K562 (cell line): ENCODE results near the gene CS. TPM values are rescaled to one million over a fixed set of nuclear protein-coding genes. Genes with fewer than 3 reads are reported as not detected.

Experiments used
- ARNT ChIP-seq, 2 experiments: fragments of 450-650 bp; IDR thresholded peaks; 2 replicates each; pipeline ENCODE4 v1.6.1; 2016; ENCODE audit warnings: mild to moderate bottlenecking in 1 of 2
- BRCA1 ChIP-seq, 2 experiments: fragments of 450-650 bp in 1 of 2; sonication (generic) in 1 of 2; formaldehyde crosslinking in 1 of 2; IDR thresholded peaks; 2 replicates each; pipeline versions ENCODE4 v1.5.0 to v1.6.1; 2017 to 2020; ENCODE audit warnings: mild to moderate bottlenecking in 1 of 2, missing genetic modification reagents in 1 of 2
- CBX2 ChIP-seq: fragments of 200-600 bp; sonication (generic); IDR thresholded peaks from one replicate; pipeline ENCODE4 v1.6.1; 2012; ENCODE audit warnings: mild to moderate bottlenecking, low read length, inconsistent platforms; ENCODE audit not compliant: insufficient read depth, poor library complexity, severe bottlenecking
- CBX5 ChIP-seq: IDR thresholded peaks from 2 replicates; pipeline ENCODE4 v1.6.1; 2014; ENCODE audit warnings: low read depth, borderline replicate concordance
- CEBPG ChIP-seq, 3 experiments: fragments of 200-800 bp in 1 of 3; sonication (Bioruptor generic) in 1 of 3; sonication (generic) in 1 of 3; formaldehyde crosslinking in 1 of 3; IDR thresholded peaks in 2 of 3; conservative IDR thresholded peaks in 1 of 3; 2 replicates each; pipeline versions ENCODE4 v1.6.1 to v1.8.0; 2016 to 2022; ENCODE audit warnings: missing compliant biosample characterization in 2 of 3, missing genetic modification characterization in 2 of 3, mild to moderate bottlenecking in 1 of 3, missing genetic modification reagents in 1 of 3
- ELK1 ChIP-seq: sonication (generic); formaldehyde crosslinking; IDR thresholded peaks from 2 replicates; pipeline ENCODE4 v1.8.1; 2022; ENCODE audit warnings: missing genetic modification reagents
- EZH2 ChIP-seq: IDR thresholded peaks from 2 replicates; pipeline ENCODE4 v1.6.1; 2012; ENCODE audit warnings: low read depth, mild to moderate bottlenecking, inconsistent platforms, low read length, borderline replicate concordance
- GATAD2B ChIP-seq: fragments of 450-650 bp; IDR thresholded peaks from 2 replicates; pipeline ENCODE4 v1.6.1; 2017; ENCODE audit warnings: mild to moderate bottlenecking, borderline replicate concordance
- GTF2F1 ChIP-seq: IDR thresholded peaks from 2 replicates; pipeline ENCODE4 v1.6.1; 2011; ENCODE audit warnings: low read depth, low read length, improper control_type of control experiment
- IFI16 ChIP-seq: fragments of 250-450 bp; sonication (Bioruptor Pico); IDR thresholded peaks from 2 replicates; pipeline ENCODE4 v2.1.2; 2022; ENCODE audit warnings: mild to moderate bottlenecking, inconsistent platforms
- IRF9 ChIP-seq: fragments of 450-650 bp; IDR thresholded peaks from 2 replicates; pipeline ENCODE4 v1.6.1; 2016; ENCODE audit warnings: missing biosample characterization, missing genetic modification characterization
- KAT8 ChIP-seq: fragments of 450-650 bp; IDR thresholded peaks from 2 replicates; pipeline ENCODE4 v1.6.1; 2016; ENCODE audit warnings: low read depth, mild to moderate bottlenecking
- NCOA1 ChIP-seq: fragments of 450-650 bp; IDR thresholded peaks from 2 replicates; pipeline ENCODE4 v1.6.1; 2016; ENCODE audit warnings: low read depth
- NELFE ChIP-seq: IDR thresholded peaks from 2 replicates; pipeline ENCODE4 v1.6.1; 2011; ENCODE audit warnings: mild to moderate bottlenecking; ENCODE audit not compliant: insufficient read depth, insufficient read length
- PHB ChIP-seq: fragments of 250-450 bp; sonication (Bioruptor Pico); IDR thresholded peaks from 2 replicates; pipeline ENCODE4 v1.5.0; 2021
- POLR2H ChIP-seq: IDR thresholded peaks from 2 replicates; pipeline ENCODE4 v1.6.1; 2016; ENCODE audit warnings: missing genetic modification characterization, low read depth, mild to moderate bottlenecking, control low read depth, missing compliant biosample characterization, moderate library complexity
- RNF2 ChIP-seq: sonication (generic); IDR thresholded peaks from 2 replicates; pipeline ENCODE4 v1.6.1; 2016
- SMARCA5 ChIP-seq: fragments of 450-650 bp; IDR thresholded peaks from 2 replicates; pipeline ENCODE4 v1.6.1; 2016
- SPI1 ChIP-seq: IDR thresholded peaks from 2 replicates; pipeline ENCODE4 v1.6.1; 2011; ENCODE audit warnings: low read depth, low read length, control low read depth, borderline replicate concordance
- SRSF9 ChIP-seq: fragments of 200-400 bp; formaldehyde crosslinking; IDR thresholded peaks from 2 replicates; pipeline ENCODE4 v1.6.1; 2017; ENCODE audit warnings: low read depth, low read length, borderline replicate concordance
- TCF3 ChIP-seq: sonication (generic); formaldehyde crosslinking; IDR thresholded peaks from 2 replicates; pipeline ENCODE4 v1.4.0; 2020; ENCODE audit warnings: mild to moderate bottlenecking, missing genetic modification reagents
- ZBED1 ChIP-seq: IDR thresholded peaks from 2 replicates; pipeline ENCODE4 v1.6.1; 2014
- ZBTB17 ChIP-seq: fragments of 450-650 bp; formaldehyde crosslinking; IDR thresholded peaks from 2 replicates; pipeline ENCODE4 v1.4.0; 2020; ENCODE audit warnings: mild to moderate bottlenecking
- ZBTB5 ChIP-seq: fragments of 450-650 bp; IDR thresholded peaks from 2 replicates; pipeline ENCODE4 v1.6.1; 2017; ENCODE audit warnings: antibody characterized with exemption
- ZNF146 ChIP-seq: IDR thresholded peaks from one replicate; pipeline ENCODE4 v1.6.1; 2018; ENCODE audit warnings: missing compliant biosample characterization; ENCODE audit not compliant: unreplicated experiment
- ZNF707 ChIP-seq: fragments of 250-450 bp; sonication (Bioruptor Pico); conservative IDR thresholded peaks from 2 replicates; pipeline ENCODE4 v1.8.0; 2022; ENCODE audit warnings: inconsistent platforms, mild to moderate bottlenecking, moderate library complexity
- polyA plus RNA-seq, 8 experiments: library from polyadenylated mRNA; depleted of rRNA in 4 of 8; stranded (reverse) in 5 of 8; unstranded in 3 of 8; fragments of >200 nt; fragmentation: Nextera tagmentation in 2 of 8; fragmentation: Illumina TruSeq in 1 of 8; extraction: Ambion mirVana in 2 of 8; extraction: Trizol in 1 of 8; gene quantifications; 2 replicates each; pipeline versions ENCODE4 v1.2.1 to v1.2.3, GENCODE V29; 2011 to 2014; ENCODE audit warnings: inconsistent platforms in 1 of 8, missing spikeins in 1 of 8
- total RNA-seq, 7 experiments: library from RNA; depleted of rRNA in 6 of 7; stranded (reverse); fragments of >200 nt in 6 of 7; fragmentation: Illumina TruSeq in 2 of 7; extraction: Trizol in 2 of 7; gene quantifications; 2 replicates each; pipeline versions ENCODE4 v1.2.1 to v1.2.3, GENCODE V29; 2011 to 2021; ENCODE audit warnings: low replicate concordance in 1 of 7

CS gene
- total and polyA plus RNA-seq, 9 of the 15 experiments (the other 6 are each of a cell fraction or from before 2014, with no cell fraction given): 99.9 to 390 (median 149) TPM

GRCh38 chr12:56266693-56267442 is 33.3 kb downstream of the CS start, which contains the start of gene COQ10A (continued):
- TF ChIP-seq ARNT (IDR thresholded peaks at IDR 0.05) (no peak), BRCA1 (IDR thresholded peaks at IDR 0.05) (no peak), BRCA1 (CRISPR knock-in tag; IDR thresholded peaks at IDR 0.05) (no peak), TCF3 (CRISPR knock-in tag) (no peak; the same call in 1 of the 2 replicates), IRF9 (tag) (no peak), IFI16 (CRISPR knock-in tag) (no peak), ELK1 (CRISPR knock-in tag) (no peak), EZH2 (no peak), ZBED1 (no peak), SRSF9 (no peak), CBX5 (no peak), CBX2 (no peak), NELFE (no peak), GATAD2B (peak; percentile 83), GTF2F1 (no peak), POLR2H (tag) (peak; percentile 62; the same call in 1 of the 2 replicates), ZBTB5 (no peak), PHB (no peak), CEBPG (CRISPR knock-in tag; IDR thresholded peaks at IDR 0.05) (0 out of 2 replicates have a peak, but pooled peaks have one; percentile 17), CEBPG (tag; conservative IDR thresholded peaks at IDR 0.05 in 1 of 2, IDR thresholded peaks at IDR 0.05 in 1 of 2) (no peak), ZNF146 (no peak), SMARCA5 (peak; percentile 22; the same call in 1 of the 2 replicates), ZBTB17 (CRISPR knock-in tag) (peak; percentile 61; the same call in 1 of the 2 replicates), RNF2 (no peak), KAT8 (no peak), NCOA1 (no peak), ZNF707 (CRISPR knock-in tag) (no peak), SPI1 (peak; percentile 76)
